Measurements from ENCODE around the gene NCBP3.

The NCBP3 gene

DNA sequence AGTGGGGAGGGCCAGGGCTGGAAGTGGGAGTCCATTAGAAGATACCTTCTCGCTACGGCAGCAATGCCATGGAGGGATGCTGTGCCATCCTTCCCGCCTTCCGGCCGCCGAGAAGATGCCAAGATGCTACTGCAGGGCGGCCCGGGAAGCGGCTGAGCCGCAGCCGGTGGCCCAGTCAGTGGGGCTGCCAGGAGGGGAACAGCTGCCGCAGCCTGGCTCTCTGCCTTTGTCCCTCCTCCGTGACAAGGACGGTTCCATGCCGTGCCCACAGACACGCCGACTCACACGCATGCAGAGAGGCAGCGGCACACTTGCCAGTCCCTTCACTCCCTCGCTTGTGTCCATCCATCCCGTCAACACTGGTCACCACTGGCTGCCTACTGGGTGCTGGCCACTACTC is 20.2 kb upstream of the NCBP3 start:
- Histone ChIP-seq H3K9ac (ENCODE audit: low read depth, low read length, poor library complexity, severe bottlenecking) (no peak overlapping the region), H4K20me1 (ENCODE audit: insufficient read depth, low read length, poor library complexity, severe bottlenecking) (no peaks in the 10 kb centered on the region), H3K27me3 (ENCODE audit: insufficient read depth, low read length, poor library complexity, severe bottlenecking) (no peaks in the 10 kb centered on the region), H3F3A (ENCODE audit: low read depth) (no peaks in the 10 kb centered on the region), H3K79me2 (ENCODE audit: insufficient read depth, low read length) (no peaks in the 10 kb centered on the region), H3K4me2 (ENCODE audit: low read depth, low read length, poor library complexity, severe bottlenecking) (no peak overlapping the region), H3K36me3 (ENCODE audit: insufficient read depth, low read length) (no peaks in the 10 kb centered on the region), H3K4me1 (ENCODE audit: insufficient read depth, low read length, poor library complexity, severe bottlenecking) (peaks cover 5% of the 10 kb centered on the region), H3K4me3 (ENCODE audit: low read length, poor library complexity, severe bottlenecking) (no peak overlapping the region), H2AFZ (ENCODE audit: low read length) (no peak overlapping the region), H3K9me3 (ENCODE audit: insufficient read depth, low read depth, low read length) (no peaks in the 10 kb centered on the region), H3K9me2 (replicated peaks; ENCODE audit: low read depth, low read length) (no peaks in the 10 kb centered on the region)
- TF ChIP-seq, protein P1, sequence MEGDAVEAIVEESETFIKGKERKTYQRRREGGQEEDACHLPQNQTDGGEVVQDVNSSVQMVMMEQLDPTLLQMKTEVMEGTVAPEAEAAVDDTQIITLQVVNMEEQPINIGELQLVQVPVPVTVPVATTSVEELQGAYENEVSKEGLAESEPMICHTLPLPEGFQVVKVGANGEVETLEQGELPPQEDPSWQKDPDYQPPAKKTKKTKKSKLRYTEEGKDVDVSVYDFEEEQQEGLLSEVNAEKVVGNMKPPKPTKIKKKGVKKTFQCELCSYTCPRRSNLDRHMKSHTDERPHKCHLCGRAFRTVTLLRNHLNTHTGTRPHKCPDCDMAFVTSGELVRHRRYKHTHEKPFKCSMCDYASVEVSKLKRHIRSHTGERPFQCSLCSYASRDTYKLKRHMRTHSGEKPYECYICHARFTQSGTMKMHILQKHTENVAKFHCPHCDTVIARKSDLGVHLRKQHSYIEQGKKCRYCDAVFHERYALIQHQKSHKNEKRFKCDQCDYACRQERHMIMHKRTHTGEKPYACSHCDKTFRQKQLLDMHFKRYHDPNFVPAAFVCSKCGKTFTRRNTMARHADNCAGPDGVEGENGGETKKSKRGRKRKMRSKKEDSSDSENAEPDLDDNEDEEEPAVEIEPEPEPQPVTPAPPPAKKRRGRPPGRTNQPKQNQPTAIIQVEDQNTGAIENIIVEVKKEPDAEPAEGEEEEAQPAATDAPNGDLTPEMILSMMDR (conservative IDR thresholded peaks at IDR 0.05; ENCODE audit: low read length) = no peak
- TF ChIP-seq EZH2phosphoT487 (IDR thresholded peaks at IDR 0.05; ENCODE audit: borderline replicate concordance) = no peak

DNA sequence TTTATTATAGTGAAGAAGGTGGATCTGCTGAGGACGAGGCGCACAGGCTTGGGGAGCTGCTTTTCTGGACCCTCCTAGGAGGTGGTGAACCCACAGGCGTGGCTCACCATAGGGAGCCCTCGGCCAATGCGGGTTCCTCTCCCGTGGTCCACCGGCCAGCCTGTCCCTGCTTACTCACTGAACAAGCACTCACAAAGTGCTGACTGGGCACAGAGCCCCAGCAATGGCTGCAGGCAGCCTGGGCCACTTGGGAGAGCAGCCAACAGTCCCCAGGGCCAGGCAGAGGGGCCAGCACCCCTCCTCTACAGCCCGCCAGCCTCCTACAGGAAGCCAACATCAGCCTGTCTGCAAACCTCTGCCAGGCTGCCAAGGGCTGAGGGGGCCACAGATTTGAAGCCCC is 19.1 kb upstream of the NCBP3 start:
- Histone ChIP-seq H4K20me1 (ENCODE audit: insufficient read depth, low read length, poor library complexity, severe bottlenecking) (no peaks in the 10 kb centered on the region), H3K4me3 (ENCODE audit: low read length, poor library complexity, severe bottlenecking) (no peak overlapping the region), H3K9ac (ENCODE audit: low read depth, low read length, poor library complexity, severe bottlenecking) (no peak overlapping the region), H3K4me1 (ENCODE audit: insufficient read depth, low read length, poor library complexity, severe bottlenecking) (peaks cover 5% of the 10 kb centered on the region), H3K4me2 (ENCODE audit: low read depth, low read length, poor library complexity, severe bottlenecking) (no peak overlapping the region), H3K36me3 (ENCODE audit: insufficient read depth, low read length) (no peaks in the 10 kb centered on the region), H3K27me3 (ENCODE audit: insufficient read depth, low read length, poor library complexity, severe bottlenecking) (no peaks in the 10 kb centered on the region), H3K79me2 (ENCODE audit: insufficient read depth, low read length) (no peaks in the 10 kb centered on the region), H3K9me3 (ENCODE audit: insufficient read depth, low read depth, low read length) (no peaks in the 10 kb centered on the region), H2AFZ (ENCODE audit: low read length) (no peak overlapping the region), H3F3A (ENCODE audit: low read depth) (no peaks in the 10 kb centered on the region), H3K9me2 (replicated peaks; ENCODE audit: low read depth, low read length) (no peaks in the 10 kb centered on the region)
- TF ChIP-seq EZH2phosphoT487 (IDR thresholded peaks at IDR 0.05; ENCODE audit: borderline replicate concordance) = no peak
- TF ChIP-seq, protein P1 (conservative IDR thresholded peaks at IDR 0.05; ENCODE audit: low read length) = no peak

DNA sequence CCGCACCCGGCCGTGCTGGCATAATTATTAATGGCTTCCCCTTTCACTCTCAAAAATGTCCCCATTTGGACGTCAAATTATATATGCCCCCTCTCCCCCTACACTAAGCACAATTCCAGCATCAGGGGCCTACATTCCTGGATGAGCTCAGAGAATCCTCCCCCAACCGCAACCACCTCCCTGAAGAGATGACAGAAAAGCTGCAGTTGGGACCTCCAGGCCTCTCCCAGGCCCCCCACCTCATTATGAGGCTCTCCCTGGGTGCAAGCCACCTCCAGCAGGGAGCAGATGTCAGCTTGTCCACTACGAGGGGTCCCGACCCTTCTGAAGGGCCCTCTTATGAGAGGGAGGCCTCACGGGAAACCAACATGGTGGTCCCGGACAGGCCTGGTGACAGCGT is 18.5 kb upstream of the NCBP3 start:
- no peak overlapping the region for H3K4me2 ChIP-seq (ENCODE audit: low read depth, low read length, poor library complexity, severe bottlenecking)
- H3K79me2 ChIP-seq (ENCODE audit: insufficient read depth, low read length) = no peaks in the 10 kb centered on the region
- no peaks in the 10 kb centered on the region for H4K20me1 ChIP-seq (ENCODE audit: insufficient read depth, low read length, poor library complexity, severe bottlenecking)
- peaks cover 5% of the 10 kb centered on the region for H3K4me1 ChIP-seq (ENCODE audit: insufficient read depth, low read length, poor library complexity, severe bottlenecking)
- H3K9me2 ChIP-seq (replicated peaks; ENCODE audit: low read depth, low read length) = no peaks in the 10 kb centered on the region
- H3K9ac ChIP-seq (ENCODE audit: low read depth, low read length, poor library complexity, severe bottlenecking) = no peak overlapping the region
- no peaks in the 10 kb centered on the region for H3K36me3 ChIP-seq (ENCODE audit: insufficient read depth, low read length)
- no peak overlapping the region for H3K4me3 ChIP-seq (ENCODE audit: low read length, poor library complexity, severe bottlenecking)
- H3K9me3 ChIP-seq (ENCODE audit: insufficient read depth, low read depth, low read length) = no peaks in the 10 kb centered on the region
- H2AFZ ChIP-seq (ENCODE audit: low read length) = no peak overlapping the region
- H3F3A ChIP-seq (ENCODE audit: low read depth) = no peaks in the 10 kb centered on the region
- no peaks in the 10 kb centered on the region for H3K27me3 ChIP-seq (ENCODE audit: insufficient read depth, low read length, poor library complexity, severe bottlenecking)
- TF ChIP-seq, protein P1 (conservative IDR thresholded peaks at IDR 0.05; ENCODE audit: low read length) = no peak
- TF ChIP-seq EZH2phosphoT487 (IDR thresholded peaks at IDR 0.05; ENCODE audit: borderline replicate concordance) = no peak
